ENCODE data around the gene OVCA2. TPM values are rescaled to one million over a fixed set of nuclear protein-coding genes. Genes with fewer than 3 reads are reported as not detected.
A peak's percentile ranks its signal among the peaks of the same experiment; 100 is the strongest.

Gene OVCA2
- total RNA-seq, 1 experiment from 2014 or later, result 27.3 TPM

MicroRNAs within 50 kb of the gene (microRNA counts, 767-probe panel; counts per million panel counts)
- microRNA hsa-miR-132-3p (not detected), microRNA hsa-miR-212-3p (not detected)

Small RNA genes lying within 50 kb of the gene (microRNA-seq; reads per million reads assigned to microRNA genes)
- 619 reads per million, percentile 78 among the genes with 10 or more reads in this experiment for gene MIR132 (ENCODE audit: borderline number of aligned reads)
- gene MIR212 (ENCODE audit: borderline number of aligned reads), result 7.7 reads per million, percentile 21 among the genes with 10 or more reads in this experiment

Other genes starting within 250 kb of the OVCA2 start
- gene SMYD4, start 212.1 kb upstream of the OVCA2 start, total RNA-seq (2021; ENCODE audit: unreplicated experiment), result 16.9 TPM
- gene RPA1, start 212.0 kb upstream of the OVCA2 start, total RNA-seq (2021; ENCODE audit: unreplicated experiment), result 198 TPM
- 3.7 TPM for gene RTN4RL1, start 16.7 kb upstream of the OVCA2 start, total RNA-seq (2021; ENCODE audit: unreplicated experiment)
- 47.2 TPM for gene DPH1, start 11.9 kb upstream of the OVCA2 start, total RNA-seq (2021; ENCODE audit: unreplicated experiment)
- 0.64 TPM for gene HIC1, start 13.1 kb downstream of the OVCA2 start, total RNA-seq (2021; ENCODE audit: unreplicated experiment)

Data from HCT116 (cell line).